Measurements from ENCODE around the gene CFI. TPM values are rescaled to one million over a fixed set of nuclear protein-coding genes. Genes with fewer than 3 reads are reported as not detected.

CFI gene
- total RNA-seq, 1 donor = 17.3 TPM

DNA sequence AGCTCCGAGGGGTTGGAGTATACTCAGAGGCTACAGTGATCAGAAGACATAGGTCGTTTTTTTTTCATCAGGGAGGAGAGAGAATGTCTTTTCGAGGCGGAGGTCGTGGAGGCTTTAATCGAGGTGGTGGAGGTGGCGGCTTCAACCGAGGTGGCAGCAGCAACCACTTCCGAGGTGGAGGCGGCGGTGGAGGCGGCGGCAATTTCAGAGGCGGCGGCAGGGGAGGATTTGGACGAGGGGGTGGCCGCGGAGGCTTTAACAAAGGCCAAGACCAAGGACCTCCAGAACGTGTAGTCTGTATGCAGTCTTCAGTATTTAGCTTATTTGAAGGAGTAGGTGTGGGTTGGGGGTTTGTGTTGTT lies 14.3 kb upstream of the CFI start:
- DNase-seq (ENCODE audit: low read depth) = no peak
- peak overlapping the region; percentile 93 for H3K4me3 ChIP-seq (ENCODE audit: low read depth, low read length)
- TF ChIP-seq, protein P1, sequence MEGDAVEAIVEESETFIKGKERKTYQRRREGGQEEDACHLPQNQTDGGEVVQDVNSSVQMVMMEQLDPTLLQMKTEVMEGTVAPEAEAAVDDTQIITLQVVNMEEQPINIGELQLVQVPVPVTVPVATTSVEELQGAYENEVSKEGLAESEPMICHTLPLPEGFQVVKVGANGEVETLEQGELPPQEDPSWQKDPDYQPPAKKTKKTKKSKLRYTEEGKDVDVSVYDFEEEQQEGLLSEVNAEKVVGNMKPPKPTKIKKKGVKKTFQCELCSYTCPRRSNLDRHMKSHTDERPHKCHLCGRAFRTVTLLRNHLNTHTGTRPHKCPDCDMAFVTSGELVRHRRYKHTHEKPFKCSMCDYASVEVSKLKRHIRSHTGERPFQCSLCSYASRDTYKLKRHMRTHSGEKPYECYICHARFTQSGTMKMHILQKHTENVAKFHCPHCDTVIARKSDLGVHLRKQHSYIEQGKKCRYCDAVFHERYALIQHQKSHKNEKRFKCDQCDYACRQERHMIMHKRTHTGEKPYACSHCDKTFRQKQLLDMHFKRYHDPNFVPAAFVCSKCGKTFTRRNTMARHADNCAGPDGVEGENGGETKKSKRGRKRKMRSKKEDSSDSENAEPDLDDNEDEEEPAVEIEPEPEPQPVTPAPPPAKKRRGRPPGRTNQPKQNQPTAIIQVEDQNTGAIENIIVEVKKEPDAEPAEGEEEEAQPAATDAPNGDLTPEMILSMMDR (IDR thresholded peaks at IDR 0.05; ENCODE audit: insufficient read depth, low read depth, low read length) = no peak

DNA sequence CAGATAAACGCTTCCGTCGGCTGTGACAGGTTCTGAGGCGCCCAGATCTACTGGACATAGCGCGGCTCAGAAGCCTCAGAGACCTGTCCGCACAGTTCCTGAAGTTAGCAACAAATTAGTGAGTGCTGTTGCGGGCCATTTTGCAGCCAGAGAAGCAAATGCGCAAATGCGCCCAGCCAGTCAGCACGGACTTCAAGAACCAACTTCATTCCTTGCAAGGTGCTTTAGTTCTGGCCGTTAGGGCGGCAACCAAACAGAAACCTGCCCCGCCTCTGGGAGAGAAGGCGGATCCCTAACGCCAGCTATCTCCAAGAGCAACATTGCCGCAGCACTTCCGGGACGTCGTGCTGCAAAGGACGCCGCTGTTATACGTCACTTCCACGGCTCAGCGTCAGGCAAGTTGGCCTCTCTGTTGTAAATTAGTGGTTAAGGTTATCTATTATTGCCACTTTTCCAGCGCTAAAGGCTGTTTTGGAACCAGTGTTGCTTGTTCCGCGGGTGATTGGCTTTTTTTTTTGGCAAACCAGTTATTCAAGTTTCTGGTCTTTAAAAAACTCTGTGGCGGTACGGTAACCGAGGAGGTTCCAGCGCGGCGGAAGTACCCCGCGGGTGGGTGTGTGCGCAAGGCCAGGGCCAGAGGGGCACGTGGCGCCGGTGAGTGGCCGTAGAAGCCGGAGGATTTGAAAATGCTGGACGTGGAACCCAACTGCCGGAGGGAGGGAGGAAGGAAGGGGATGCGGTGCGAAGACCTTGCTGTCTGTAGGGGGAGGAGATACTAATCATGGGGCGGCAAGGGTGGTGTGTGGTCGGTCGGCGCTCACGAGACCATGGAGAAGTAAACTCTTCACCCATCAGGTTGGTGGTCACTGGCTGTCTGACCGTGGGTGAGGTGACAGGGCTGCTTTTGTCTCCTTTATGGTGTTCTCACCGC lies 13.6 kb upstream of the CFI start, which contains the start of gene GAR1:
TSS of gene GAR1 (plus strand) at position 612 of the 931 bp plus-strand sequence. CDS start 403 bp downstream, outside the sequence.
- peak within 1 kb of the TSS; percentile 93 for H3K4me3 ChIP-seq (ENCODE audit: low read depth, low read length)
- TF ChIP-seq, protein P1 (IDR thresholded peaks at IDR 0.05; ENCODE audit: insufficient read depth, low read depth, low read length) = peak; percentile 2
- DNase-seq (ENCODE audit: low read depth) = peak; percentile 95

DNA sequence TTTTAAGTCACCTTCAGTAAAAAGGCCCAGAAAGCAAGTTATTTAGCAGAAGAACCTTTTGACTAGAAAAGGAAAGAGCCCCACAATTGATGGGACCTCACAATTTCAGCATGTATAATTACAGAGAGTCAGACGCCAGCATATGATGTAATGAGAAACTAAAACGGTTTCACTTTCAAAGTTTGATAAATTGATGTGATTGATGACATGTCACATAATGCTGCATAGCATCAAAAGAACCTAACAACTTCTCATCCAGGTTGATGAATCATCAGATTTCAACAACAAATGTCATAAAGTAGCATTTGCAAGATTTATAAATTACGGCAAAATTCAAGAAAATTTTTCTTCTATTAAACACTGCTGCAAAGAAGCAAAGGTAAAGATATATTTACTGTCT lies 9.9 kb upstream of the CFI start:
- no peak for DNase-seq (ENCODE audit: low read depth)
- TF ChIP-seq, protein P1 (IDR thresholded peaks at IDR 0.05; ENCODE audit: insufficient read depth, low read depth, low read length) = no peak
- no peak overlapping the region for H3K4me3 ChIP-seq (ENCODE audit: low read depth, low read length)

DNA sequence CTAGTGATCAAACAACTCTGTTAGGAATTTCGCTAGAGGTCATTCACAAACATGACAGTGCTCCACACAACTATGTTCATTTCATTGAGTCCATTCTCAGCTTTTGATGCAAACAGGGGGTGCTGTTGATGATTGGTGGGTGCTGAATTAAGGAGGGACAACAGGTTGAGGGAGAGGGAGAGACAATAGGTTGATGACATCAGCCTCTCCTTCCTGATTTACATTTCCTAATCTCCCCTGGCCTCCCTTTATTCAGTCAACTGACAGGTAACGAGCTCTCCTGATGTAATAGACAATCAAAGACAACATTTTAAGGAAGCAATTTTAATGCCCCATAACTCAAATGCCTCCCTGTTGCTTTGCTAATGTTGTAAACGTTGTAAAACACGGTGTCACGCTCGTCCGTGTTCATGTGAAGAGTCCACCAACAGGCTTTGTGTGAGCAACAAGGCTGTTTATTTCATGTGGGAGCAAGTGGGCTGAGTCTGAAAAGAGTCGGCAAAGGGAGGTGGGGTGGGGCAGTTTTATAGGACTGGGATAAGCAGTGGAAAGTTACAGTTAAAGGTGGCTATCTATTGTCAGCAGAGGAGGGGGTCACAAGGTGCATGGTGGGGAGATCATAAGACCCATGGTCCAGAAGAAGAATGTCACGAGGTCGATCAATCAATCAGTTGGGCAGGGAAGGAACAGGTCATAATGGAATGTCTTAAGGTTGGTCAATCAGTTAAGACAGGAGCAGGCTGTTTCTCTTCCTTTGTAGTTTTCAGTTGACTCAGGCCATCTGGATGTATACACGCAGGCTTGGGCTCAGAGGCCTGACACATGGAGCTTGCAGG lies 9.0 kb upstream of the CFI start:
- TF ChIP-seq, protein P1 (IDR thresholded peaks at IDR 0.05; ENCODE audit: insufficient read depth, low read depth, low read length) = no peak
- DNase-seq (ENCODE audit: low read depth) = no peak
- H3K4me3 ChIP-seq (ENCODE audit: low read depth, low read length) = no peak overlapping the region

DNA sequence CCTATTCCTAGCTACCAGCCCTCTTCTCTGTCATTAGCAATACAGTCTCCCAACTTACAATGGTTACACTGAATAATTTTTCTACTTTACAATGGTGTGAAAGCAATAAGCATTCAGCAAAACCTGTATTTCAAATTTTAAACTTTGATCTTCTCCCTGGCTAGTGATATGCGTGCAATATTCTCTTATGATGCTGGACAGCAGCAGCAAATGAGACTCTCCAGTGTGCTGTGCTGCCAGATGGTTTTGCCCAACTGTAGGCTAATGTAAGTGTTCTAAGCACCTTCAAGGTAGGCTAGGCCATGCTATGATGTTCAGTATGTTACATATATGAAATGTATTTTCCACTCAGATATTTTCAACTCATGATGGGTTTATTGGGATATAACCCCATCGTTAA lies 7.9 kb upstream of the CFI start:
- TF ChIP-seq, protein P1 (IDR thresholded peaks at IDR 0.05; ENCODE audit: insufficient read depth, low read depth, low read length) = no peak

DNA sequence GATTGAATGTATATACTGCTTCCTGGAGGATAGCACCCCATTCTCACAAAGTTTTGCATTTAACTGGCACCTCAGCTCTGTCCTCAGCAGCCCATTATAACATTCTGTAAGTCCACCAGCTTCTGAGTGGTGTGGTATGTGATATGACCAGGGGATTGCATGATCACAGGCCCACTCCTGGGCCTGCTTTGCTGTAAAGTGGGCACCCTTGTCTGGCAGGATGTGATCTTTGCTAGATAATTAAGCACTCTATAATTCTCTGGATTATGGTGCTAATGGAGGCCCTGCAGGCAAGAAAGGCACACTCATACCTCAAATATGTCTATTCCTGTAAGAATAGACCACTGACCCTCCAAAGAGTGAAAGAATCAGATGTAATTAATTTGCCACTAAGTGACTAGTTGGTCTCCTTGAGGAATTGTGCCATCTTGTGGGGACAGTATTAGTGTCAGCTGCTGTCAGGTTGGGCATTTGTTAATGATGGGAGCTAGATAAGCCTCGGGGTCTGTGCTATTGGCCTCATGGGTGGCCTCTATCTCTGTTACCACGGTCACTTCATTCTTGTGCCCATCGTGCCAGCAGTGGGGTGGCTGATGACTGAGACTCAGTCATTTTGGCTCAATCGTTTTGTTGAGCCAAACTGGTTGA lies 2.2 kb upstream of the CFI start:
- no peak overlapping the region for H3K4me3 ChIP-seq (ENCODE audit: low read depth, low read length)
- TF ChIP-seq, protein P1 (IDR thresholded peaks at IDR 0.05; ENCODE audit: insufficient read depth, low read depth, low read length) = peak; percentile 36
- peak; percentile 44 for DNase-seq (ENCODE audit: low read depth)

More for the DNA sequence above, 7.9 kb upstream of the CFI start:
- H3K4me3 ChIP-seq (ENCODE audit: low read depth, low read length) = no peak overlapping the region
- no peak for DNase-seq (ENCODE audit: low read depth)

All from fibroblast of villous mesenchyme (primary cell).